ENCODE results near the gene PRDM10.
"Not testable (repeated sequence)": the region's sequence is repeated elsewhere in the genome, so short reads cannot be mapped to it uniquely, and the experiment has no call there.

PRDM10 gene, protein sequence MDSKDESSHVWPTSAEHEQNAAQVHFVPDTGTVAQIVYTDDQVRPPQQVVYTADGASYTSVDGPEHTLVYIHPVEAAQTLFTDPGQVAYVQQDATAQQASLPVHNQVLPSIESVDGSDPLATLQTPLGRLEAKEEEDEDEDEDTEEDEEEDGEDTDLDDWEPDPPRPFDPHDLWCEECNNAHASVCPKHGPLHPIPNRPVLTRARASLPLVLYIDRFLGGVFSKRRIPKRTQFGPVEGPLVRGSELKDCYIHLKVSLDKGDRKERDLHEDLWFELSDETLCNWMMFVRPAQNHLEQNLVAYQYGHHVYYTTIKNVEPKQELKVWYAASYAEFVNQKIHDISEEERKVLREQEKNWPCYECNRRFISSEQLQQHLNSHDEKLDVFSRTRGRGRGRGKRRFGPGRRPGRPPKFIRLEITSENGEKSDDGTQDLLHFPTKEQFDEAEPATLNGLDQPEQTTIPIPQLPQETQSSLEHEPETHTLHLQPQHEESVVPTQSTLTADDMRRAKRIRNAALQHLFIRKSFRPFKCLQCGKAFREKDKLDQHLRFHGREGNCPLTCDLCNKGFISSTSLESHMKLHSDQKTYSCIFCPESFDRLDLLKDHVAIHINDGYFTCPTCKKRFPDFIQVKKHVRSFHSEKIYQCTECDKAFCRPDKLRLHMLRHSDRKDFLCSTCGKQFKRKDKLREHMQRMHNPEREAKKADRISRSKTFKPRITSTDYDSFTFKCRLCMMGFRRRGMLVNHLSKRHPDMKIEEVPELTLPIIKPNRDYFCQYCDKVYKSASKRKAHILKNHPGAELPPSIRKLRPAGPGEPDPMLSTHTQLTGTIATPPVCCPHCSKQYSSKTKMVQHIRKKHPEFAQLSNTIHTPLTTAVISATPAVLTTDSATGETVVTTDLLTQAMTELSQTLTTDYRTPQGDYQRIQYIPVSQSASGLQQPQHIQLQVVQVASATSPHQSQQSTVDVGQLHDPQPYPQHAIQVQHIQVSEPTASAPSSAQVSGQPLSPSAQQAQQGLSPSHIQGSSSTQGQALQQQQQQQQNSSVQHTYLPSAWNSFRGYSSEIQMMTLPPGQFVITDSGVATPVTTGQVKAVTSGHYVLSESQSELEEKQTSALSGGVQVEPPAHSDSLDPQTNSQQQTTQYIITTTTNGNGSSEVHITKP

DNA sequence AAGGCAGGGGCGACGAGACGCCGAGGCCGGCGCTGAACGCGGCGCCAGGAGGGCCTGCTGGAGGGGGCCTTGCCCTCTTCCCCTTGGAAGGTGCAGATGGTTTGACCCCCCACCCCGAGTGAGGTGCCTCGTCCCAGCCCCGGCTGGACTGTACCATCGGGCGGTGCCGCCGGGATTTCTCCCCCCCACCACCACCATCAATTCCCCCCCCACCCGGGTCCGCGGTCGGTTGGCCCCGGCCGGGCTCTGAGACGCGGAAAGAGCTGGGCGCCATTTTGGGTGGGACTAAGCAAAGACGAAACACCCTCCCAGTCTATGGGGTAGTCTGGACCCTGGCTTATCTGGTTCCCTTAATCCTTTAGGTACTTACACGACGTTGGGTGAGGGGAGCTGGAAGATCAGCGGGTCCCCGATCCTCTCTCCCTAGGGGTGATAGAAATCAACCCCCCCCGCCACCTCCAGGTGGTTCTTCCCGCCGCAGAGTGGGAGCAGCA is at the start of gene PRDM10:
Gene PRDM10, minus strand, starts transcription at position 484 of the 494 bp plus-strand sequence. CDS start 41,871 bp downstream, outside the sequence.
- DNase-seq: peak; percentile 92

- no peak for DNase-seq
These were observed 48.4 kb upstream of the PRDM10 start for GRCh38 chr11:130051082-130051481.

DNA sequence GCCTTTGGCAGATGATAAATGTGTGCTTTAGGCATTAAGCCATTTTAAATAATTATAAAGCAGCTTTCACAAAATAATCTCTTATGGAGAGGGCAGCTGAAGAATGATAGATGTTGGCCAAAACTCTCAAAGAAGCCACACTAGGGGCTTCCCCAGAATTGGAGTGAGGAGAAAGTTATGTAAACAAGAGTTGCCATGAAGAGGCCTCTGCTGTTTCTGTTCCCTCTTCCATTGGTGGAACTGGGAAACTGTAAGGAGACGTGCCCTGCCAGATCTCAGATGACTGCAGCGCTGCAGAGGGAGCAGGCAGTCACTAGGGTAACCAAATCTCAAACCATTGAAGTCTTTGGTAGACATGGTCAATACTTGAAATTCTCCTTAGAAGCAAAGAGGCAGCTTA is 47.6 kb upstream of the PRDM10 start:
- no peak for DNase-seq

GRCh38 chr11:130049328-130049771 is 46.7 kb upstream of the PRDM10 start:
- DNase-seq: no peak

DNA sequence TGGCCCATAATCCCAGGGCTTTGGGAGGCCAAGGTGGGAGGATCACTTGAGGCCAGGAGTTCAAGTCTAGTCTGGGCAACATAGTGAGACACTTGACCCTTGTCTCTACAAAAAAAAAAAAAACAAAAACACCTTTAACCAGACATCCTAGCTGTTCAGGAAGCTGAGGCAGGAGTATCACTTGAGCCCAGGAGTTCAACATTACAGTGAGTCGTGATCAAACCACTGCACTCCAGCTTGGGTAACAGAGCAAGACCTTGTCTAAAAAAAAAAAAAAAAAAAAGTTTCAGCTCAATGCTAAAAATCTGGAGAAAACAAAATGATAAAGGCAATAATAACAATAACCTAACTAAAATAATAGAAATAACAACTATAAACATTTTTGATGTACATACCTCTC is 44.5 kb upstream of the PRDM10 start:
- no peak for DNase-seq

DNA sequence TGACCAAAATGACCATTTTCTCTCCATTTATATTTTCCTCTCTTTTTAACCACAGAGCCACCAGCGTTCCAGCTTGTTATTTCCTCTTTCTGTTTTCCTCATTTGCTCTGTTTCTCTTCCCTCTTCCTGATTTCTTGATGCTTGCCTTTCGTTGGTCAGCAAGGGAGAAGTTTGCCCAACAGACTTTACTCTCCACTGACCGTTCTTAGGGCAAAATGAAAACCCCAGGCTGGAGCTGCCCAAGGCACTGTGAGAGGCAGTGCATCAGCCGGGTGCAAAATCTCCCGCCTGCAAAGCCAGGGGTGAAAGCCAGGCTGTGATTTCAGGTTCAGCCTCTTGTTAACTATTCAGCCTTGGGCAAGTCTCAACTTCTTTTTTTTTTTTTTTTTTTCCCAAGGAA is 40.9 kb upstream of the PRDM10 start:
- no peak for DNase-seq

- no peak for DNase-seq
These were observed 39.5 kb upstream of the PRDM10 start for GRCh38 chr11:130042093-130042591.

DNA sequence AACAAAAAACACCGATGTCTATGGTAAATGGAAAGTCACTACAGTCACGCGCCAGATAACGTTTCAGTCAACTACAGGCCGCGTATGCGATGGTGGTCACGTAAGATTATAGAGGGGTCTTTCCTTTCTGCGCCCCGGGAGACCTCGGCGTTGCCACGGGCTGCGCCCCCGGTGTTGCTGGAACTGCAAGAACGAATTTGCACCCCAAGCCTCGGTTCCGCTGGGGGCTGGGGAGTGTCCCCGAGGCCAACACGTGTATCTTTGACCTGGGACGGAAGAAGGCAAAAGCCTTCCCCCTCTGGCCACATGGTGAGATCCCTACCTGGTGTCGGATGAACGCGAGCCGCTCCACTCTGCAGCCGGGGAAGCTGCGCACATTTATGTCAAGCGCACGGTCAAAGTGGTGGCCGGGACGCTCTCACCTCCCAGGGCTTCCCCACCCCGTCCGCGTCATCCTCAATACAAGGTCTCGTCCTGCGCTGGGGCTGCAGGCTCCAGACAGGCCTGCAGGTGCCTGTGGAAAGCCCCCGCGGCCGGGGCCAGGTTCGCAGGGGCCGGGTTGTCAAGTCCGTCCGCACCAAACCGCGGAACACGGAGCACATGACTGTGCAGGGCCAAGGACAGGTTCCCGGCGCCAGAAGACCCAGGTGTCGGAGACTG is 37.8 kb upstream of the PRDM10 start:
- no peak for DNase-seq

- DNase-seq: no peak
These were observed 35.4 kb upstream of the PRDM10 start for GRCh38 chr11:130037881-130038585.

DNA sequence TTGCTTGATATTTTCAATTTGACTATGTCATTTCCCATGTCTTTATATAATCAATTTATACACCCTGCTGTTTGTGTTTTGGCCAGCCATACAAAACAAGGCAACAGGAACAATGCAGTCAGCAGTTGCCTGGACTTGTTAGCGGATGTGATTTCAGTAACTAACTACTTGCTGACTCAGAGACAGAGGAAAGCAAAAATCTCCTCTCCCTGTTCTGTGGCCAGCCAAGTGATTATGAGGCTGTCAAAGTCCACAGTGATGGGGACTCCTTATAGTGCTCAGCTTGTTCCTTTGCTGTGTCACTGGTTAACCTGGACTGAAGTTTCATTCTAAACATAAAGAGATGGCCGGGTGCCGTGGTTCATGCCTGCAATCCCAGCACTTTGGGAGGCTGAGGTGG is 34.4 kb upstream of the PRDM10 start:
- no peak for DNase-seq

GRCh38 chr11:130034236-130034635 is 31.6 kb upstream of the PRDM10 start:
- DNase-seq: no peak

DNA sequence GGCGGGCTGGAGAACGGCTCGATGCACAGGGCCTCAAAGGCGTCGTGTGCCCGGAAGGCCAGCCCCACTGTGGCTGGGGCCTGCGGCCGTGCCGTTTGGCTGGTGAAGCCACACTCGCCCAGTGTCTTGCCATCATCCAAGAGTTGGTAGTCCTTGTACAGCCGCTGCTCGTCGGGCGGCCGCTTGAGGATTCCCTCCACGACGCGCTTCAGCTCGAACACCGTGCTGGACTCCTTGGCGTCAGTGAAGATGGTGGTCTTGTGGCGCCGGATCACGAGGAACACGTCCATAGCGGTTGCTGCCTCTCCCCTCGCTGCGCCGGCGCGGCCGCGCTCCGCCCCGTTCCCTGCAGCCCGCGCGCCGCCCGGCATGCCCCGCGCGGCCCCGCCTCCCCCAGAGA is 30.3 kb upstream of the PRDM10 start:
- no peak for DNase-seq

GRCh38 chr11:130031945-130032344 is 29.3 kb upstream of the PRDM10 start:
- DNase-seq: no peak

DNA sequence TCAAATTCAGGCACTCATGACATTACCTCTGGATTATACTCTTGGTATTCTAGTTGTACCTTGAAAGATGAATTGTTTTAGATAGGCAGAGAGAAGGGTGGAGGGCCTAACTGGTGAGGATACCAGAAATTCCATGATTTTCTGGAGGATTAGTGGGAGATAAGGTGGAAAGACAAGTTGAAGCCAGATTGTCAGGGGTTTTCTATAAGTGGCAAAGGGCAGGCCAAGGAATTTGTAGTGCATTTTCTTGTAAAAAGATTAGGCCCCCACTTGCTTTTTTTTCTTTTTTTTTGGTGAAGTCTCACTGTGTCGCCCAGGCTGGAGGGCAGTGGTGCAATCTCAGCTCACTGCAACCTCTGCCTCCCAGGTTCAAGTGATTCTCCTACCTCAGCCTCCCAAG is 28.4 kb upstream of the PRDM10 start:
- DNase-seq: no peak

DNA sequence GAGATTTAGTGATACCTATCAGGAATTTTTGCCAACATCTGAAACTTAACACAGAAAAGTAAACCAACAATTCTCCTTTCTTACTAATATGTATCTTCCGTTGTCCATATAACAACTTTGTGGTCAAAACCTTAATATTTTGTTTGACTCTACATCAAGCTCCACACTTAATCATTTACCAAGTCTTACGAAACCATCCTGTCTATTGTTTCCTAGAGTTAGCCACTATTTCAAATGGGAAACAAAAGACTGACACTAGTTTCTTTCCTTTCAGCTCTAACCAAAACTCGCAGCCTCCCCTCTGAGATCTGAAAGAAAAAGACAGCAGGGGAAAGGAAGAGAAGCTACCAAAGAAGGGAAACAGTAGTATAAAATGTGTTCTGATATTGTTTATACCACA is 26.5 kb upstream of the PRDM10 start:
- no peak for DNase-seq

DNA sequence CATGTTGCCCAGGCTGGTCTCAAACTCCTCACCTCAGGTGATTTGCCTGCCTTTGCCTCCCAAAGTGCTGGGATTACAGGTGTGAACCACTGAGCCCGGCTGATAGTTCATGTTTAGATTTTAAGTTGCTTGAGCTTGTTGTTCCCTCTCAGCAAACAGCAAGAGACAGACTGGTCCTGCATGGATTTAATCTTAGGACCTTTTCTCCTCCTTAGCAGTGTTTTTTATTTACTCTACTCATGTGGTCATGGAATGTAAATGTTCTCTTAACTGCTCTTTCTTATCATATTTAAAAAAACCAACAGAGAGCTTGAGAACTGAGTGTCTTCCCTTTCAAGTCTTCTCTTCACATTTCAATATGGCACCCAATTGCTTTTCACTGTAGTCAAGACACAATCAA is 22.7 kb upstream of the PRDM10 start:
- DNase-seq: no peak

GRCh38 chr11:130024361-130024760 is 21.7 kb upstream of the PRDM10 start:
- DNase-seq: no peak

GRCh38 chr11:130023204-130023603 is 20.6 kb upstream of the PRDM10 start:
- no peak for DNase-seq

GRCh38 chr11:130022799-130023198 is 20.2 kb upstream of the PRDM10 start:
- no peak for DNase-seq

DNA sequence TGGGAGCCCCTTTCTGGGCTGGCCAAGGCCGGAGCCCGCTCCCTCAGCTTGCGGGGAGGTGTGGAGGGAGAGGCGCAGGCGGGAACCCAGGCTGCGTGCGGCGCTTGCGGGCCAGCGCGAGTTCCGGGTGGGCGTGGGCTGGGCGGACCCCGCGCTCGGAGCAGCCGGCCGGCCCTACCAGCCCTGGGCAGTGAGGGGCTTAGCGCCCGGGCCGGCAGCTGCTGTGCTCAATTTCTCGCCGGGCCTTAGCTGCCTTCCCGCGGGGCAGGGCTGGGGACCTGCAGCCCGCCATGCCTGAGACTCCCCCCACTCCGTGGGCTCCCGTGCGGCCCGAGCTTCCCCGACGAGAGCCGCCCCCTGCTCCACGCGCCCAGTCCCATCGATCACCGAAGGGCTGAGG is 19.0 kb upstream of the PRDM10 start:
- DNase-seq: not testable (repeated sequence)

GRCh38 chr11:130020323-130020722 is 17.7 kb upstream of the PRDM10 start:
- DNase-seq: no peak

GRCh38 chr11:130015846-130016245 is 13.2 kb upstream of the PRDM10 start:
- DNase-seq: not testable (repeated sequence)

Measured in stimulated activated CD8-positive, alpha-beta memory T cell treated with anti-CD3 and anti-CD28 coated beads, Interleukin-4, amount 100 ng/mL, for 48 hours (primary cell).